Measurements from ENCODE around the gene SZRD1. TPM values are rescaled to one million over a fixed set of nuclear protein-coding genes. Genes with fewer than 3 reads are reported as not detected.

Gene SZRD1
- total and polyA plus RNA-seq, 2 of the 8 experiments (the other 6 are each of a cell fraction or from before 2014, with no cell fraction given): 97.8 to 108 TPM

DNA sequence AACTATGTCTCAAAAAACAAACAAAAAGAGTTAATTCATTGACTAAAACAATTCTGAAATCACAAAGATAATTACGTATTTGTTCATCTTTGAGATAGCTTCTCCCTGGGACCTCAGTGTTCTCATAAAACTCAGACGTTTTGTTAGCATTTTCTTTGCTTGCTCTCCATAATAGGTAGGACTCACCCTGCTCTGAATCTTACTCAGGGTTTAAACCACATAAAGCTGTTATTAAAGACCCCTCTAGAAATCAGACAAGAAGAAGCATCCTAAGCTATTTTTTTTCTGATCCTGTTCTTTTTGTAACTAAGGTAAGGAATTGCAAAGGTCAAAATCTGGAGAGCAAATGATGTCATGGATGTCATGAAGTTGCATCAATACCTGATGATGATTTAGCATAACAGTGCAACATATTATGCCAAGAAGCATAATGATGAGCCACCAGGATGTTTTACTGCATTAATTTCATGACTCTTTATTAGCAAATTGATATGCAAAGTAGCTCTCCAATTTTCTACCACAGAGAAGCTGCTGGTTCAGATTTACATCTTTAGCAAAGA, 17.1 kb upstream of the SZRD1 start:
- Histone ChIP-seq H2AFZ (ENCODE audit: low read length) (no peak overlapping the region), H4K91ac (replicated peaks; ENCODE audit: insufficient read length, low read length) (no peak overlapping the region), H3K27ac (ENCODE audit: low read depth, low read length) (no peak overlapping the region), H4K8ac (ENCODE audit: extremely low read depth, insufficient read depth, low read length) (no peak overlapping the region), H4K20me1 (replicated peaks in 1 of 2; ENCODE audit: control insufficient read depth in 1 of 2, insufficient read depth in 2 of 2, low read length in 2 of 2) (peaks cover 0 to 2% of the 10 kb centered on the region in 2 experiments), H3K9ac (replicated peaks in 1 of 4; ENCODE audit: extremely low read depth in 1 of 4, low read depth in 3 of 4, low read length in 3 of 4) (no peak overlapping the region; a peak in 2 of 7 replicates), H2AK5ac (ENCODE audit: low read depth, low read length) (no peak overlapping the region), H3K23ac (ENCODE audit: insufficient read length) (no peak overlapping the region), H3K79me2 (ENCODE audit: control insufficient read depth in 1 of 2, insufficient read depth in 2 of 2, low read length in 2 of 2) (peaks cover 4 to 59% of the 10 kb centered on the region in 2 experiments; a peak in 3 of 4 replicates), H3K4me3 (ENCODE audit: extremely low read depth in 1 of 4, insufficient read depth in 2 of 4, low read depth in 3 of 4, low read length in 4 of 4) (no peak overlapping the region), H2BK12ac (ENCODE audit: low read depth, low read length) (no peak overlapping the region), H2BK120ac (replicated peaks; ENCODE audit: low read depth, low read length) (no peak overlapping the region), H3K14ac (ENCODE audit: insufficient read length) (no peak overlapping the region), H3K18ac (ENCODE audit: extremely low read depth, low read length) (no peak overlapping the region), H3K4me2 (ENCODE audit: insufficient read depth in 1 of 2, low read depth in 2 of 2, low read length in 2 of 2) (no peak overlapping the region), H2BK20ac (ENCODE audit: low read length) (no peak overlapping the region), H3K4me1 (replicated peaks in 1 of 4; ENCODE audit: control insufficient read depth in 3 of 4, insufficient read depth in 4 of 4, low read length in 3 of 4) (peaks cover 2 to 4% (median 3%) of the 10 kb centered on the region in 4 experiments; a peak in 3 of 7 replicates), H2BK15ac (ENCODE audit: low read length) (no peak overlapping the region), H3K9me3 (ENCODE audit: insufficient read depth in 2 of 2, low read depth in 1 of 2, low read length in 1 of 2) (no peaks in the 10 kb centered on the region), H3K36me3 (ENCODE audit: control insufficient read depth in 2 of 4, insufficient read depth in 4 of 4, low read length in 3 of 4) (no peaks in the 10 kb centered on the region), H3K27me3 (replicated peaks in 1 of 4; ENCODE audit: control insufficient read depth in 3 of 4, extremely low read depth in 1 of 4, insufficient read depth in 3 of 4, low read length in 3 of 4) (no peaks in the 10 kb centered on the region; a peak in 1 of 7 replicates), H4K5ac (ENCODE audit: insufficient read length, low read depth, low read length) (no peak overlapping the region), H3K4ac (replicated peaks; ENCODE audit: insufficient read length, low read depth, low read length) (no peak overlapping the region), H3K23me2 (ENCODE audit: low read depth, low read length) (peaks cover 6% of the 10 kb centered on the region), H3K79me1 (ENCODE audit: low read depth, low read length) (peaks cover 2% of the 10 kb centered on the region), H3K56ac (replicated peaks; ENCODE audit: insufficient read length, low read depth, low read length) (no peak overlapping the region), H2BK5ac (ENCODE audit: low read depth, low read length) (no peak overlapping the region)
- no peak for FAIRE-seq
- POLR2A ChIA-PET (ENCODE audit: partially characterized antibody): interaction anchor here (0.8 kb wide), 1 partner anchor 27 kb away, joined by 3 read pairs; no protein-coding TSS in a partner anchor
- CTCF ChIA-PET (ENCODE audit: partially characterized antibody): interaction anchor here (0.7 to 3.6 kb wide), 3 partner anchors 13 to 106 kb away, joined by 3 to 13 read pairs (median 3); no protein-coding TSS in a partner anchor
- TF ChIP-seq, protein P1, sequence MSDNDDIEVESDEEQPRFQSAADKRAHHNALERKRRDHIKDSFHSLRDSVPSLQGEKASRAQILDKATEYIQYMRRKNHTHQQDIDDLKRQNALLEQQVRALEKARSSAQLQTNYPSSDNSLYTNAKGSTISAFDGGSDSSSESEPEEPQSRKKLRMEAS (IDR thresholded peaks at IDR 0.05): no peak
- TF ChIP-seq, protein P2, sequence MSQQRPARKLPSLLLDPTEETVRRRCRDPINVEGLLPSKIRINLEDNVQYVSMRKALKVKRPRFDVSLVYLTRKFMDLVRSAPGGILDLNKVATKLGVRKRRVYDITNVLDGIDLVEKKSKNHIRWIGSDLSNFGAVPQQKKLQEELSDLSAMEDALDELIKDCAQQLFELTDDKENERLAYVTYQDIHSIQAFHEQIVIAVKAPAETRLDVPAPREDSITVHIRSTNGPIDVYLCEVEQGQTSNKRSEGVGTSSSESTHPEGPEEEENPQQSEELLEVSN (IDR thresholded peaks at IDR 0.05): no peak
- WGBS, 2 experiments (ENCODE audit: extremely low coverage in 1 of 2, insufficient coverage in 1 of 2, insufficient read length in 1 of 2, insufficient replicate concordance in 2 of 2, low coverage in 1 of 2, low lambda C conversion rate in 2 of 2, missing lambda C conversion rate in 1 of 2): 85% methylated on average over 2 of the region's 2 CpGs; no CpG with 5 or more reads in 1 of the 2 experiments
- no peak for DNase-seq (ENCODE audit: low read depth in 1 of 2, low spot score in 2 of 2)

Measured in H1 (cell line).